Endothelial cell (in vitro differentiated cells): ENCODE data around the gene SRM. TPM values are rescaled to one million over a fixed set of nuclear protein-coding genes. Genes with fewer than 3 reads are reported as not detected.
"Not testable (repeated sequence)": the region's sequence is repeated elsewhere in the genome, so short reads cannot be mapped to it uniquely, and the experiment has no call there.

Source experiments
- DNase-seq: peaks from one replicate; pipeline ENCODE4 v3.0.0; 2021; ENCODE audit warnings: low spot score
- H3K27ac Mint-ChIP-seq: one replicate; pipeline ENCODE4 v1.8.0; 2021; ENCODE audit warnings: mixed read lengths, inconsistent platforms; ENCODE audit not compliant: unreplicated experiment
- H3K27me3 Mint-ChIP-seq: one replicate; pipeline ENCODE4 v1.8.0; 2021; ENCODE audit warnings: mild to moderate bottlenecking, moderate library complexity, mixed read lengths, inconsistent platforms; ENCODE audit not compliant: unreplicated experiment
- H3K36me3 Mint-ChIP-seq: one replicate; pipeline ENCODE4 v1.8.0; 2021; ENCODE audit warnings: mild to moderate bottlenecking, low read depth, mixed read lengths, inconsistent platforms; ENCODE audit not compliant: unreplicated experiment
- H3K4me1 Mint-ChIP-seq: one replicate; pipeline ENCODE4 v1.8.0; 2021; ENCODE audit warnings: mild to moderate bottlenecking, mixed read lengths, inconsistent platforms; ENCODE audit not compliant: unreplicated experiment
- H3K4me3 Mint-ChIP-seq: one replicate; pipeline ENCODE4 v1.8.0; 2021; ENCODE audit warnings: mild to moderate bottlenecking, mixed read lengths, inconsistent platforms; ENCODE audit not compliant: unreplicated experiment
- H3K9me3 Mint-ChIP-seq: one replicate; pipeline ENCODE4 v1.8.0; 2021; ENCODE audit warnings: mixed read lengths, inconsistent platforms; ENCODE audit not compliant: unreplicated experiment
- CTCF ChIP-seq: fragments of 200-600 bp; sonication (generic); IDR thresholded peaks from one replicate; pipeline ENCODE4 v1.5.0; 2021; ENCODE audit warnings: antibody characterized with exemption; ENCODE audit not compliant: unreplicated experiment
- total RNA-seq: library from RNA; stranded (reverse); fragmentation: NEBNext Ultra II Directional; extraction: Animal tissue kit (Norgen Biotek cat#: 25700); gene quantifications from one replicate; pipeline ENCODE4 v1.2.1, GENCODE V29; 2021; ENCODE audit not compliant: unreplicated experiment

SRM gene
- total RNA-seq, 1 donor from 2014 or later = 51.0 TPM

- TF ChIP-seq CTCF = no peak
- H3K9me3 Mint-ChIP-seq = no peaks in the 10 kb centered on the region
- H3K4me3 Mint-ChIP-seq = no peak overlapping the region
- no peaks in the 10 kb centered on the region for H3K4me1 Mint-ChIP-seq
- DNase-seq = no peak
- H3K27ac Mint-ChIP-seq = no peak overlapping the region
- no peaks in the 10 kb centered on the region for H3K36me3 Mint-ChIP-seq
- no peaks in the 10 kb centered on the region for H3K27me3 Mint-ChIP-seq
Observed at GRCh38 chr1:11041048-11041447, 18.8 kb downstream of the SRM start.

DNA sequence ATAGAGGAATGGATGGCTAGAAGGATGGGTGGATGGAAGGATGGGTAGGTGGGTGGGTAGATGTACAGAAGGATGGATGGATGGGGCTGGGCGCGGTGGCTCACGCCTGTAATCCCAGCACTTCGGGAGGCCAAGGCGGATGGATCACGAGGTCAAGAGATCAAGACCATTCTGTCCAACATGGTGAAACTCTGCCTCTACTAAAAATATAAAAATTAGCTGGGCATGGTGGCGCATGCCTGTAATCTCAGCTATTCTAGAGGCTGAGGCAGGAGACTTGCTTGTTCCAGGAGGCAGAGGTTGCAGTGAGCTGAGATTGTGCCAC is 19.8 kb downstream of the SRM start:
- H3K27me3 Mint-ChIP-seq, H3K4me1 Mint-ChIP-seq, H3K36me3 Mint-ChIP-seq, DNase-seq, H3K9me3 Mint-ChIP-seq, H3K4me3 Mint-ChIP-seq, H3K27ac Mint-ChIP-seq: not testable (repeated sequence)

GRCh38 chr1:11039351-11040104 is 20.3 kb downstream of the SRM start:
- Mint-ChIP-seq H3K36me3 (no peaks in the 10 kb centered on the region), H3K27me3 (peaks cover 2% of the 10 kb centered on the region), H3K27ac (no peak overlapping the region), H3K9me3 (no peaks in the 10 kb centered on the region), H3K4me1 (no peaks in the 10 kb centered on the region), H3K4me3 (no peak overlapping the region)
- TF ChIP-seq CTCF = no peak
- no peak for DNase-seq

- H3K27ac Mint-ChIP-seq = no peak overlapping the region
- no peaks in the 10 kb centered on the region for H3K9me3 Mint-ChIP-seq
- peak; percentile 85 for TF ChIP-seq CTCF
- H3K36me3 Mint-ChIP-seq = no peaks in the 10 kb centered on the region
- H3K4me1 Mint-ChIP-seq = no peaks in the 10 kb centered on the region
- peaks cover 2% of the 10 kb centered on the region for H3K27me3 Mint-ChIP-seq
- DNase-seq = peak; percentile 88
- H3K4me3 Mint-ChIP-seq = no peak overlapping the region
Observed at GRCh38 chr1:11037740-11038182, 22.1 kb downstream of the SRM start.

DNA sequence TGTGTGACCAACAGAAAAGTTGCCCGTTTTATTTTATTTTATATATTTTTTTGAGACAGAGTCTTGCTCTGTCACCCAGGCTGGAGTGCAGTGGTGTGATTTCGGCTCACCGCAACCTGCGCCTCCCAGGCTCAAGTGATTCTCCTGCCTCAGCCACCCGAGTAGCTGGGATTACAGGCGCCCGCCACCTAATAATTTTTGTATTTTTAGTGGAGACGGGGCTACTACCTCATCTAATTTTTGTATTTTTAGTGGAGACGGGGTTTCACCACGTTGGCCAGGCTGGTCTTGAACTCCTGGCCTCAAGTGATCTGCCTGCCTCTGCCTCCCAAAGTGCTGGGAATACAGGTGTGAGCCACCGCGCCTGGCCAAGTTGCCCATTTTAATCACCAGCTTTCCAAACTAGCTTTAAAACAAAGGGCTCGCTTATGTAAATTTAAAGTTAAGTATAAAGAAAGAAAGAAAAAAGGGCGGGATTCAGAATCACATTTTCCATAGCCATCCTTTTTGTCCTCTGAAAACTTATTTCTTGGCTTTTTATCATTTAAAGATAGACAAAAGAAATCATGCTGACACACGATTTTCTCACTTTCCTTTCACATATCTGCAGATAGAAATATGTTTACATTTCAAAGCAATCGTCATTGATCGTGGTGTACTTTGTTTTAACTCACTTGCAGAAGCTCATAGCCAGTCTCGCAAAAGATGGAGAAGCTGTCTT is 22.6 kb downstream of the SRM start:
- H3K36me3 Mint-ChIP-seq, H3K27me3 Mint-ChIP-seq, H3K27ac Mint-ChIP-seq, H3K4me3 Mint-ChIP-seq, H3K4me1 Mint-ChIP-seq, H3K9me3 Mint-ChIP-seq, DNase-seq: not testable (repeated sequence)
